Lower lobe of right lung (tissue), 2 donors: Measurements from ENCODE around the gene POFUT2. TPM values are rescaled to one million over a fixed set of nuclear protein-coding genes. Genes with fewer than 3 reads are reported as not detected.
"Not testable (repeated sequence)": the region's sequence is repeated elsewhere in the genome, so short reads cannot be mapped to it uniquely, and the experiment has no call there.

Source experiments
- ATAC-seq, 2 donors: fragments of 200-7000 bp; cut with Tn5 transposase; one replicate each; pipeline ENCODE4 v1.9.1; 2020 to 2022; ENCODE audit warnings: mild to moderate bottlenecking in 2 of 2, moderate library complexity in 2 of 2
- DNase-seq: peaks from one replicate; pipeline ENCODE4 v3.0.0-alpha.2; 2020
- H3K27ac ChIP-seq: fragments of 200-600 bp; one replicate; pipeline ENCODE4 v1.8.0; 2022
- H3K27me3 ChIP-seq: fragments of 200-600 bp; one replicate; pipeline ENCODE4 v1.8.0; 2022; ENCODE audit warnings: low read depth
- H3K36me3 ChIP-seq: fragments of 200-600 bp; one replicate; pipeline ENCODE4 v1.8.0; 2022; ENCODE audit warnings: mild to moderate bottlenecking
- H3K4me1 ChIP-seq: fragments of 200-600 bp; one replicate; pipeline ENCODE4 v1.8.0; 2022
- H3K4me3 ChIP-seq: fragments of 200-600 bp; one replicate; pipeline ENCODE4 v1.8.0; 2022; ENCODE audit warnings: mild to moderate bottlenecking
- H3K9me3 ChIP-seq: fragments of 200-600 bp; one replicate; pipeline ENCODE4 v1.8.0; 2022
- CTCF ChIP-seq: fragments of 200-600 bp; IDR thresholded peaks from one replicate; pipeline ENCODE4 v1.8.0; 2022; ENCODE audit warnings: antibody characterized with exemption, mild to moderate bottlenecking
- intact Hi-C: fragments of 100-400 bp; cut with DNase I; formaldehyde crosslinking; loops from one replicate; pipeline ENCODE4 v1.11.0; 2022
- total RNA-seq: library from RNA; stranded (reverse); fragmentation: NEBNext Ultra II Directional; extraction: Animal tissue kit (Norgen Biotek cat#: 25700); gene quantifications from one replicate; pipeline ENCODE4 v1.2.1, GENCODE V29; 2021
- donor health status: DM: no; HTN: yes; CAD: no; lungs with severe emphysema.

The POFUT2 gene
- total RNA-seq, 1 donor from 2014 or later = 29.1 TPM

GRCh38 chr21:45317398-45318145 is 29.9 kb upstream of the POFUT2 start:
- intact Hi-C loops = no loop called here
- no peak overlapping the region for H3K4me3 ChIP-seq
- peaks cover 38% of the 10 kb centered on the region for H3K4me1 ChIP-seq
- peak in 1 of 2 donors; percentile 5 for ATAC-seq
- H3K27me3 ChIP-seq = no peaks in the 10 kb centered on the region
- no peak for DNase-seq
- no peaks in the 10 kb centered on the region for H3K9me3 ChIP-seq
- peak overlapping the region; percentile 86 for H3K27ac ChIP-seq
- no peak for TF ChIP-seq CTCF
- no peaks in the 10 kb centered on the region for H3K36me3 ChIP-seq

- Histone ChIP-seq H3K36me3 (no peaks in the 10 kb centered on the region), H3K4me1 (peaks cover 32% of the 10 kb centered on the region), H3K27me3 (no peaks in the 10 kb centered on the region), H3K27ac (peak overlapping the region; percentile 86), H3K4me3 (no peak overlapping the region), H3K9me3 (no peaks in the 10 kb centered on the region)
- no peak for DNase-seq
- no peak for ATAC-seq
- intact Hi-C loops = no loop called here
- no peak for TF ChIP-seq CTCF
Measured at GRCh38 chr21:45316871-45317397, 29.2 kb upstream of the POFUT2 start.

- H3K27me3 ChIP-seq, ATAC-seq, DNase-seq, H3K27ac ChIP-seq, H3K4me3 ChIP-seq, H3K9me3 ChIP-seq, intact Hi-C loops, H3K36me3 ChIP-seq: not testable (repeated sequence)
- peaks cover 32% of the 10 kb centered on the region for H3K4me1 ChIP-seq
Measured at GRCh38 chr21:45315676-45316470, 28.2 kb upstream of the POFUT2 start.

- ATAC-seq (no peak), DNase-seq (no peak)
- Histone ChIP-seq H3K36me3 (no peaks in the 10 kb centered on the region), H3K27me3 (no peaks in the 10 kb centered on the region), H3K27ac (no peak overlapping the region), H3K4me1 (peaks cover 32% of the 10 kb centered on the region), H3K9me3 (no peaks in the 10 kb centered on the region), H3K4me3 (no peak overlapping the region)
- TF ChIP-seq CTCF = no peak
- intact Hi-C loops = no loop called here
Measured at GRCh38 chr21:45313682-45314081, 26.0 kb upstream of the POFUT2 start.

GRCh38 chr21:45313015-45313414 is 25.3 kb upstream of the POFUT2 start:
- ATAC-seq (no peak), DNase-seq (peak; percentile 14)
- no peak overlapping the region for H3K27ac ChIP-seq
- intact Hi-C loops = no loop called here
- H3K4me1 ChIP-seq = peaks cover 35% of the 10 kb centered on the region
- no peaks in the 10 kb centered on the region for H3K9me3 ChIP-seq
- no peaks in the 10 kb centered on the region for H3K36me3 ChIP-seq
- no peaks in the 10 kb centered on the region for H3K27me3 ChIP-seq
- no peak for TF ChIP-seq CTCF
- H3K4me3 ChIP-seq = no peak overlapping the region

- no peaks in the 10 kb centered on the region for H3K9me3 ChIP-seq
- no peak for DNase-seq
- no peak overlapping the region for H3K4me3 ChIP-seq
- ATAC-seq = no peak
- H3K4me1 ChIP-seq = peaks cover 42% of the 10 kb centered on the region
- no peaks in the 10 kb centered on the region for H3K36me3 ChIP-seq
- no peaks in the 10 kb centered on the region for H3K27me3 ChIP-seq
- TF ChIP-seq CTCF = no peak
- no peak overlapping the region for H3K27ac ChIP-seq
- intact Hi-C loops = no loop called here
Measured at GRCh38 chr21:45312296-45312695, 24.6 kb upstream of the POFUT2 start.
